ENCODE results near the gene RC3H2.

GRCh38 chr9:122918310-122918709 is 13.2 kb upstream of the RC3H2 start:
- TF ChIP-seq CTCF (IDR thresholded peaks at IDR 0.05) (no peak), EP300 (IDR thresholded peaks at IDR 0.05) (no peak)

Measured in sigmoid colon (tissue), 4 donors.